D721Med (cell line): ENCODE results near the gene PCNX4.

Source experiments
- DNase-seq: peaks from one replicate; pipeline ENCODE4 v3.0.0; 2011; ENCODE audit warnings: low spot score; ENCODE audit not compliant: insufficient read length
- FAIRE-seq: peaks from 2 replicates; lab custom pipeline; 2011; peaks lifted over from hg19 to GRCh38; lab: Jason Lieb, UNC
- TF ChIP-seq, protein P1 (sequence below): IDR thresholded peaks from 2 replicates; pipeline ENCODE4 v1.5.1; 2012; ENCODE audit warnings: mild to moderate bottlenecking, control low read depth; ENCODE audit not compliant: insufficient read depth; ENCODE audit errors: missing control alignments

The PCNX4 gene

DNA sequence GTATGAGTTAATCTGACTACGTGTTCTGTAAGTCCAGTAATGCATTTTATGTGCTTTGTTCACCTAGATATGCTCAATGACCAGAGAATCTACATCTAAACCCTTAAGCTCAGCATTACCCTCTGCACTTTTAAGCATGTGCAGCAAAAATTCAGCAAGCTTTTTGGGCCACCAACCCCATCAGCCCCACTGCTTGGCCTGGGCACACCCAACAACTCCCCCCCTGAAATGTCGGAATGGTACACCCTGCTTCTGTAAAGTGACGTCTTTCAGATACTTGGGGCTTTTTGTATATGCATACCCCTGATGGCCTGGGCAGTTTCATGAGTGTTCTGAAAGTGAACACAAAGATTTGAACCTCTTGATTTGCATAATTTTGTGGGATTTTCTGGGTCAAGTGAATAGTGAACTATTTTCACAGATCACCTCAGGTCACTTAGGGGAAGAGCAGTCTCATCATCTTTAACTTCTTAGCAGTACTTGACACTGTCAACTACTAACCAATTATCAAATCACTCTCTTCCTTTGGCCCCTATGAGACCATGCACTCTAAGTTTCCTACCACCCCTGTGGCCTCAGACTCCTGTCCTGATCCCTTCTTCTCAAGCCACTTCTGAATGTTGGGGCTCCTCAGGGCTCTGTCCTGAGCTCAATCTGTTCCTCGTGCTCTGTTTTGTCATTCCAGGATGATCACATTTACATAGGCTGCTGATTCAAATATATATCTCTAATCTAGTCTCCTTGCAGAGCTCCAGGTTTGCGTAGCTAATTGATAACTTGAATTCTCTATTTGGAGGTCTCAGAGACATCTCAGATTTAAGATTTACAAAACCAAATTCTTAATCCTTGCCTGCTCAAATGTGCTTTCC lies 121.0 kb downstream of the PCNX4 start:
- TF ChIP-seq, protein P1, sequence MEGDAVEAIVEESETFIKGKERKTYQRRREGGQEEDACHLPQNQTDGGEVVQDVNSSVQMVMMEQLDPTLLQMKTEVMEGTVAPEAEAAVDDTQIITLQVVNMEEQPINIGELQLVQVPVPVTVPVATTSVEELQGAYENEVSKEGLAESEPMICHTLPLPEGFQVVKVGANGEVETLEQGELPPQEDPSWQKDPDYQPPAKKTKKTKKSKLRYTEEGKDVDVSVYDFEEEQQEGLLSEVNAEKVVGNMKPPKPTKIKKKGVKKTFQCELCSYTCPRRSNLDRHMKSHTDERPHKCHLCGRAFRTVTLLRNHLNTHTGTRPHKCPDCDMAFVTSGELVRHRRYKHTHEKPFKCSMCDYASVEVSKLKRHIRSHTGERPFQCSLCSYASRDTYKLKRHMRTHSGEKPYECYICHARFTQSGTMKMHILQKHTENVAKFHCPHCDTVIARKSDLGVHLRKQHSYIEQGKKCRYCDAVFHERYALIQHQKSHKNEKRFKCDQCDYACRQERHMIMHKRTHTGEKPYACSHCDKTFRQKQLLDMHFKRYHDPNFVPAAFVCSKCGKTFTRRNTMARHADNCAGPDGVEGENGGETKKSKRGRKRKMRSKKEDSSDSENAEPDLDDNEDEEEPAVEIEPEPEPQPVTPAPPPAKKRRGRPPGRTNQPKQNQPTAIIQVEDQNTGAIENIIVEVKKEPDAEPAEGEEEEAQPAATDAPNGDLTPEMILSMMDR, result no peak
- no peak for FAIRE-seq
- DNase-seq, result no peak

DNA sequence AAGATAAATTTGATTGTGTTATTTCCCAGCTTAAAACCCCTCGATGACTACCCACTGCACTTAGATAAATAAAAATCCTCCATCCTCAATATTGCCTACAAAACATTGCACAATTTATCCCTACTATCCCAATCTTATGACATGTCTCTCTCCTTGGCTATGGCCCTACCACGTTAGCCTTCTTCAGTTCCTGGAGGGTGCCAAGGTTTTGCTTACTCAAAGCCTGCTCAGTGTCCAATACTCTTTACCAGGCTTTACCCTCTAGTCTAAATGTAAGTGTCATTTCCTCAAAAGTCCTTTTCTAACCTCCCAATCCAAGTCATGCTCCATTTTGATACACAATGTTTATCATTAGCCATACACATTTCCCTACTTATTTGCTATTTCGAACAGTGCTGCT lies 122.3 kb downstream of the PCNX4 start:
- no peak for DNase-seq
- no peak for FAIRE-seq
- TF ChIP-seq, protein P1, result no peak

DNA sequence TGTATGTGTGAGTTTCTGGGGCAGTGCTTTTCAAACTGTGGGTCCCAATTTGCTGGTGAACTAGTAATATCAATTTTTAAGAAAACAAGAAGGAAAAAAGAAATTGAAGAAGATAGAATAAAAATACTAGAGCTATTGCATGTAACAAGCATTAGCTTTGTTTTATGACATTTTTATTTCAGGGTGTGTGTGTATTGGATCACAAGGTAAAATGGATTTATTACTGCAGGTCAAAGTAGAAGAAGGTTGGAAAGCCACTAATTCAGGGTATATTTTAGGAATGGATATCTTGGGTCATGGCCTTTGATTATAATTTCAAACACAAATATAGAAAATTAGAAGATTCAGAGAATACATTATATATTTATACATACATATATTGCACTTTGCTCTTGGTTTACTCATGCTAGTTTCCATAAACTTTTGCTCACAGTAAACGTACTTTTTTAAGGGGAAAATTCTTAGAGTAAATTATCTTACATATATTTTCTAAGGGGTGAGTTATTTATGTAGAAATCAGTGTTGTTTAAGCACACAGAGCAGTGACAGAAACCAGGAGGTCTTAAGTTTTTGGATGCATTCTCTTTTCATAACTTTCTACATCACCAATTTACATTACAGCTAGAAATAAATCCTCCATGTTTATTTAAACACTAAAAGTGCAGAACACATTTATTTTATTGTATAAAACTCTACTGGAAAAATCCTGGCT lies 122.8 kb downstream of the PCNX4 start:
- DNase-seq (no peak), FAIRE-seq (no peak)
- TF ChIP-seq, protein P1, result no peak

DNA sequence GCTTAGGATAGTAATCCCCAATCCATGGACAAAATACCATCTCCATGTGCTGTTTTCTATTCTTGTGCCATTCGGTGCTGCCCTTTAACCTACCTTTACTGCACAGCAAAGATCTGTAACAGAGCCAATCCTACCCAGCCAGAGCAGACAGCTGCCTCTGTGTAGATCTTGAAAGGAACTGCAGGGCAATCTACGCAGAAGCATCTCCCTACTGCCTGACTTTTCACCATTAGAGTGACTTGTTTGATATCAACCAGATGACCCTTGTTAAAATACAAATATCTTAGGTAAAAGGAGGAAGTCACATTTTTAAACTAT lies 123.4 kb downstream of the PCNX4 start:
- TF ChIP-seq, protein P1, result no peak
- DNase-seq (no peak), FAIRE-seq (no peak)

DNA sequence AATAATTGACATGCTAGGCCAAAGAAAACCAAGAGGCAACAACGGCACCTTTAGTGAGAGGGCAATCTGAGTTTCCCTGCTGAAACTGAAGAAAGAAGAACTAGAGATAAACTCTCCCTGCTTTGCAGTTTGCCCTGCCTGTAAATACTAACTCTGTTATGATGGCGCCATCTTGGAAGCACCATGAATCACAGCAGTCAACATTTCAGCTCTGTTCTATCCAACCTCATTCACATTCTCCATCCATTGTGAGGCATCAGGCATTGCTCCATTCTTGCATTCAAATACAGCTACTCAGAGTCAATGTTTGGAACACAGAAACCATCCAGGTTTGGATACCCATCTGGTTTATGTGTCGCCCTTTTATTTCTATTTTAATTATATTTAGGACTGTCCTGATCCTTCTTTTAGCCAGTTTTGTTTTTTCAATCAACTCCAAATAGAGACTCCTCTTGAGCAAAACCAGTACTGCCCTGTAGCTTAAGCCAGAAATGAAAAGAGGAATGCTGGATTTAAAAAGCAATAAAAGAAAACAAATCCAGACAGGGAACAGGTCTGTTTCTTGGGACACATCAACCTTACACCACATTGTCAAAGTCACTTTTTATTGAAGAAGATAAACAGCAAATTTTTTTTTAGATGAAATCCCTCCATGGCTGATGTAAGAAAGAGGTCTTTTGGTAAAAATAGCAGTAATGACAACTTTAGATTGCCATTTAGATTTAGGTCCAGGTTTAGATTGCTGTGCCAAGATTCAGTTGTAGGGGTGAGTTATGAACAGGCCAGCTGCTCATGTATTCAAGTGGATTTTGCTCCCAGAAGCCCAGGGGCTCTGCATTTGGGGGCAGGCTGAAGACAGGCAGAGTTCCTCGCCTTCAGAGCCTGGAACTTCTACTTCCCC lies 124.0 kb downstream of the PCNX4 start:
- TF ChIP-seq, protein P1, result no peak
- FAIRE-seq, result no peak
- DNase-seq, result no peak

DNA sequence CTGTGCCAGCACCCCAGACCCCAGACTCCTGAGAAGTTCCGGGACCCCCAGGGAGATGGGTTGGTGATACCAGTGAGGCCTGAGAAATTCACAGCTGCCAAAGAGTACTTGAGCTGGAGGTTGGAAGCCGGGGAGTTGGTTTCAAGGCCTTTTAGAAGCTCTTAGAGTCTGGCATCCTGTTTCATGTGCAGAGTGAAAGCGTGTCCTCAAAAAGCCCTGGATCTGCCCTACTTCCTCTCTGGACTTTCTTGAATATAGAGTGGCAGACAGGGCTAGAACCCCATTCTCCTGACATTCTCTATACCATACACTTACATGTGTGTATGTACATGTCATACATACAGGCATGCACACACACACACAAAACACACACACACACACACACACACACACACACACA lies 126.0 kb downstream of the PCNX4 start:
- TF ChIP-seq, protein P1, result no peak
- DNase-seq, result no peak
- no peak for FAIRE-seq
